Natural killer cell (primary cell): ENCODE measurements around the gene ITM2B. TPM values are rescaled to one million over a fixed set of nuclear protein-coding genes. Genes with fewer than 3 reads are reported as not detected.

ENCODE experiments used
- ATAC-seq, 3 donors: fragments of 150-1000 bp in 2 of 3; fragments of 200-7000 bp in 1 of 3; cut with Tn5 transposase; 1 replicate in 1 of 3; 2 replicates in 2 of 3; pipeline ENCODE4 v1.10.0; 2021; ENCODE audit warnings: mild to moderate bottlenecking in 2 of 3, moderate library complexity in 2 of 3
- DNase-seq, 2 donors: peaks; one replicate each; pipeline versions ENCODE4 v3.0.0 to v3.0.0-alpha.2; 2013 to 2021; ENCODE audit warnings: mixed read lengths in 1 of 2
- H3K27ac ChIP-seq: one replicate; pipeline ENCODE4 v1.5.1; 2013; ENCODE audit warnings: mild to moderate bottlenecking, low read length
- H3K27me3 ChIP-seq: one replicate; pipeline ENCODE4 v1.6.1; 2013; ENCODE audit warnings: low read length; ENCODE audit not compliant: control insufficient read depth, insufficient read depth
- H3K36me3 ChIP-seq: one replicate; pipeline ENCODE4 v1.6.1; 2013; ENCODE audit warnings: low read length; ENCODE audit not compliant: control insufficient read depth, insufficient read depth
- H3K4me1 ChIP-seq: one replicate; pipeline ENCODE4 v1.6.1; 2013; ENCODE audit warnings: low read length; ENCODE audit not compliant: control insufficient read depth, insufficient read depth
- H3K4me3 ChIP-seq: one replicate; pipeline ENCODE4 v1.5.1; 2013; ENCODE audit warnings: low read length
- H3K9me3 ChIP-seq: one replicate; pipeline ENCODE4 v1.6.1; 2013; ENCODE audit warnings: low read length; ENCODE audit not compliant: control insufficient read depth, insufficient read depth
- H3K27ac Mint-ChIP-seq, 2 donors: one replicate each; pipeline ENCODE4 v1.8.0; 2022; ENCODE audit warnings: mild to moderate bottlenecking in 2 of 2, mixed read lengths in 2 of 2, moderate library complexity in 1 of 2
- H3K27me3 Mint-ChIP-seq, 2 donors: one replicate each; pipeline ENCODE4 v1.8.0; 2022; ENCODE audit warnings: low read depth in 2 of 2, mixed read lengths in 2 of 2
- H3K36me3 Mint-ChIP-seq: one replicate; pipeline ENCODE4 v1.8.0; 2022; ENCODE audit warnings: mixed read lengths
- H3K4me1 Mint-ChIP-seq, 2 donors: one replicate each; pipeline ENCODE4 v1.8.0; 2022; ENCODE audit warnings: mixed read lengths in 2 of 2
- H3K4me3 Mint-ChIP-seq: one replicate; pipeline ENCODE4 v1.8.0; 2022; ENCODE audit warnings: mild to moderate bottlenecking, moderate library complexity, mixed read lengths
- H3K9me3 Mint-ChIP-seq, 2 donors: one replicate each; pipeline ENCODE4 v1.8.0; 2022; ENCODE audit warnings: mixed read lengths in 2 of 2
- CTCF ChIP-seq: fragments of 200-600 bp; IDR thresholded peaks from one replicate; pipeline ENCODE4 v1.8.0; 2022; ENCODE audit warnings: antibody characterized with exemption
- WGBS: methylation state at CpG from one replicate; pipeline ENCODE4 v1.1.7; 2013; ENCODE audit warnings: missing lambda C conversion rate; ENCODE audit not compliant: insufficient coverage; 5-methylcytosine and 5-hydroxymethylcytosine counted together
- intact Hi-C: fragments of 100-400 bp; cut with micrococcal nuclease; formaldehyde crosslinking; loops from one replicate; pipeline ENCODE4 v1.14.2; 2022
- total RNA-seq, 4 donors: library from RNA; stranded (reverse); fragments of 120-200 nt in 1 of 4; gene quantifications; one replicate each; pipeline versions ENCODE4 v1.2.3 to v1.2.4, GENCODE V29; 2013 to 2022

ITM2B gene
- total RNA-seq, 3 donors from 2014 or later (not counting 1 experiment from before 2014, with no cell fraction given): 305 to 387 (median 309) TPM

- H3K36me3 Mint-ChIP-seq: no peaks in the 10 kb centered on the region
Measured at GRCh38 chr13:48244159-48244558, 11.2 kb downstream of the ITM2B start.

DNA sequence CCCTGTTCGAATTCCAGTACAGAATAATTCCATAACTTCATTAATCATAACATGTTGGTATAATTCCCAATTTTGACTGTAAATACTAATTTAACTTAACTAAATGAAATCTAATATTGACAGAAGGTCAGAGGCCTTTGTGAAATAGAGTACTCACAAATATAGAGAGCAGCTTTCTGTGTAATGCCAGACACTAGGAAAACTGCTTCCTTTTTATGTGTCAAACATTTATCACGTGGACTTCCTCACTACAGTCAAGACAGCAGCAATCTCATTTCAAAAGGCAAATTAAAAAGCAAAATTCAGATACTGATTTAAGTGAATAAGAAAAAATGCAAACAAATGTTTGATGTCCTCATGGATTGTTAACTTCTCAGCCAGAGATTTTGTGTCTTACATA lies 13.1 kb downstream of the ITM2B start:
- intact Hi-C loops: no loop called here
- 73% methylated on average over 2 of the region's 2 CpGs for WGBS
- H3K27ac ChIP-seq: no peak overlapping the region
- Mint-ChIP-seq H3K27me3 (no peaks in the 10 kb centered on the region), H3K4me1 (peaks cover 50 to 58% of the 10 kb centered on the region in 2 donors), H3K36me3 (no peaks in the 10 kb centered on the region), H3K9me3 (no peaks in the 10 kb centered on the region), H3K27ac (peak overlapping the region; percentile 70 to 79), H3K4me3 (no peak overlapping the region)
- no peaks in the 10 kb centered on the region for H3K9me3 ChIP-seq
- no peaks in the 10 kb centered on the region for H3K36me3 ChIP-seq
- no peak for DNase-seq
- no peak overlapping the region for H3K4me3 ChIP-seq
- no peak for ATAC-seq
- H3K4me1 ChIP-seq: peaks cover 8% of the 10 kb centered on the region
- H3K27me3 ChIP-seq: no peaks in the 10 kb centered on the region
- TF ChIP-seq CTCF: no peak

More at GRCh38 chr13:48244159-48244558, 11.2 kb downstream of the ITM2B start:
- Mint-ChIP-seq H3K27ac (peak overlapping the region; percentile 65 to 81), H3K9me3 (no peaks in the 10 kb centered on the region), H3K4me1 (peaks cover 46 to 51% of the 10 kb centered on the region in 2 donors), H3K4me3 (peak overlapping the region; percentile 45), H3K27me3 (no peaks in the 10 kb centered on the region)
- DNase-seq (no peak), ATAC-seq (no peak)
- no peak for TF ChIP-seq CTCF
- H3K9me3 ChIP-seq: no peaks in the 10 kb centered on the region
- no peaks in the 10 kb centered on the region for H3K27me3 ChIP-seq
- no peak overlapping the region for H3K4me3 ChIP-seq
- H3K36me3 ChIP-seq: peaks cover 12% of the 10 kb centered on the region
- intact Hi-C loops: no loop called here
- no peak overlapping the region for H3K27ac ChIP-seq
- no CpG with 5 or more reads among the region's 1 CpG for whole genome bisulfite sequencing
- peaks cover 14% of the 10 kb centered on the region for H3K4me1 ChIP-seq

DNA sequence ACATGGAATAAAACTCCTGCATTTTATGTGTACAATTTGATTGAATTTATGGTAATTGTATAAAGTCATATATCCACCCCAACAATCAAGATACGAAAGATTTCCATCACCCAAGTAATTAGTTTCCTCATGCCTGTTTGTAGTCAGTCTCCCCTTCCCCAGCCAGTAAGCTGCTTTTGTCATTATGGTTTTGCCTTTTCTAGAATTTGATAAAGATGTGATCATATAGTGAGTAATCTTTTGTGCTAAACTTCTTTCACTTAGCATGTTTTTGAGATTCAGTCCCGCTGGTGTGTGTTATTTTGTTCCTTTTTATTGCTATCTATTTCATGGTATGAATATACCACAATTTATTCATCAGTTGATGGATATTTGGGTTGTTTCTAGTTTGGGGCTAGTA lies 16.0 kb downstream of the ITM2B start:
- intact Hi-C loops: no loop called here
- Histone ChIP-seq H3K9me3 (no peaks in the 10 kb centered on the region), H3K27ac (no peak overlapping the region), H3K4me1 (peaks cover 5% of the 10 kb centered on the region), H3K27me3 (no peaks in the 10 kb centered on the region), H3K36me3 (peaks cover 8% of the 10 kb centered on the region), H3K4me3 (no peak overlapping the region)
- DNase-seq (no peak), ATAC-seq (no peak)
- H3K4me3 Mint-ChIP-seq: no peak overlapping the region
- TF ChIP-seq CTCF: no peak
- H3K27ac Mint-ChIP-seq: peak overlapping the region; percentile 13 to 25
- H3K4me1 Mint-ChIP-seq: peaks cover 59 to 63% of the 10 kb centered on the region in 2 donors
- H3K36me3 Mint-ChIP-seq: no peaks in the 10 kb centered on the region
- no peaks in the 10 kb centered on the region for H3K27me3 Mint-ChIP-seq
- no peaks in the 10 kb centered on the region for H3K9me3 Mint-ChIP-seq
- no CpG with 5 or more reads among the region's 2 CpGs for WGBS

DNA sequence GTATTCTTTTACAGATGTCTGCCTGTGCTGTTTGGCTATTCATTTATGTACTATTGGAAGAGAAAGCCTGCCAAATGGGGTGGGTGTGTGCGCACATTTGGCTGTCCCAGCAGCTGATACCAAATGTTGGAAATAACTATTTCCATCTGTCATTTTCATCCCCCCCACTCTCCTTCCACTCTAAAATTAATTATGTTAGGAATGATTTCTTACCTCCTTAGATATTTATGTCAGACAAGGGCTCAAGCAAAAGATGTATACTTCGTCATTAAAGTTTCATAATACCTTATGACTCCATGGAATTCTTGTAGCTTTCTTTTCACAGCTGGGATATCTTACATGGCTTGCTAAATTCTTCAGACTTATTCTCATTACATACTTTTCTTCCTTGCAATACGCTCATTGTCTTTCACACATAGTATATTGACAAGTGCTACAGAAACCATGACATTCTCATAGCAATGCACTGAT lies 18.6 kb downstream of the ITM2B start:
- H3K27ac ChIP-seq: no peak overlapping the region
- H3K4me1 ChIP-seq: peaks cover 4% of the 10 kb centered on the region

More for the DNA sequence above, 18.6 kb downstream of the ITM2B start:
- peak overlapping the region in 1 of 2 donors; percentile 25 for H3K27ac Mint-ChIP-seq
- WGBS: 91% methylated on average over 2 of the region's 3 CpGs
- peaks cover 6% of the 10 kb centered on the region for H3K36me3 Mint-ChIP-seq
- Histone ChIP-seq H3K27me3 (no peaks in the 10 kb centered on the region), H3K9me3 (no peaks in the 10 kb centered on the region), H3K4me3 (no peak overlapping the region), H3K36me3 (peaks cover 31% of the 10 kb centered on the region)
- peaks cover 61 to 62% of the 10 kb centered on the region in 2 donors for H3K4me1 Mint-ChIP-seq
- no peak for ATAC-seq
- DNase-seq: no peak
- no peaks in the 10 kb centered on the region for H3K27me3 Mint-ChIP-seq
- H3K9me3 Mint-ChIP-seq: no peaks in the 10 kb centered on the region
- no peak for TF ChIP-seq CTCF
- H3K4me3 Mint-ChIP-seq: no peak overlapping the region
- intact Hi-C loops: no loop called here
